SK-N-SH (cell line): ENCODE measurements around the gene LRRC45. TPM values are rescaled to one million over a fixed set of nuclear protein-coding genes. Genes with fewer than 3 reads are reported as not detected.

Experiments used
- CTCF ChIA-PET: fragments of 300-600, 350-600 bp; formaldehyde crosslinking; extraction: SDS; loops from one replicate; lab custom pipeline; 2021; lab: Yijun Ruan, JAX
- POLR2A ChIA-PET: fragments of 350-600 bp; sonication (Branson Sonifier 250); formaldehyde crosslinking; extraction: SDS; loops from one replicate; lab custom pipeline; 2020; ENCODE audit warnings: antibody characterized with exemption, inconsistent platforms; lab: Yijun Ruan, JAX
- DNase-seq: peaks from one replicate; pipeline ENCODE4 v3.0.0; 2012
- H2AFZ ChIP-seq: fragments of 200-600 bp; sonication (generic); 2 replicates; pipeline ENCODE4 v1.8.1; 2016; ENCODE audit warnings: antibody characterized with exemption, mild to moderate bottlenecking, low read depth
- H3F3A ChIP-seq: fragments of 200-600 bp; sonication (generic); replicated peaks from 2 replicates; pipeline ENCODE3; 2016; ENCODE audit warnings: antibody characterized with exemption, mild to moderate bottlenecking; ENCODE audit not compliant: insufficient read depth
- H3K27ac ChIP-seq, 2 experiments: fragments of 200-500 bp in 1 of 2; fragments of 200-600 bp in 1 of 2; sonication (Bioruptor generic) in 1 of 2; sonication (generic), shearing (Covaris generic) in 1 of 2; 2 replicates each; pipeline versions ENCODE4 v1.5.1 to v1.6.1; 2014 to 2016; ENCODE audit warnings: low read depth in 2 of 2, inconsistent platforms in 1 of 2, low read length in 1 of 2, mild to moderate bottlenecking in 1 of 2, mixed read lengths in 1 of 2
- H3K27me3 ChIP-seq: fragments of 200-600 bp; sonication (generic), shearing (Covaris generic); 2 replicates; pipeline ENCODE4 v1.6.1; 2016; ENCODE audit warnings: mixed run types; ENCODE audit not compliant: insufficient read depth
- H3K36me3 ChIP-seq, 2 experiments: fragments of 200-500 bp in 1 of 2; fragments of 200-600 bp in 1 of 2; sonication (Bioruptor generic) in 1 of 2; sonication (generic) in 1 of 2; replicated peaks in 1 of 2; 2 replicates each; pipeline versions ENCODE3 to v1.5.1; 2014 to 2016; ENCODE audit warnings: low read length in 1 of 2, mild to moderate bottlenecking in 1 of 2; ENCODE audit not compliant: insufficient read depth in 2 of 2, control insufficient read depth in 1 of 2
- H3K4me1 ChIP-seq, 2 experiments: fragments of 200-500 bp in 1 of 2; fragments of 200-600 bp in 1 of 2; sonication (Bioruptor generic) in 1 of 2; sonication (generic), shearing (Covaris generic) in 1 of 2; 2 replicates each; pipeline versions ENCODE4 v1.5.1 to v1.6.1; 2014 to 2016; ENCODE audit warnings: low read depth in 1 of 2, low read length in 1 of 2, mixed run types in 1 of 2; ENCODE audit not compliant: insufficient read depth in 2 of 2, control insufficient read depth in 1 of 2
- H3K4me2 ChIP-seq: fragments of 200-600 bp; sonication (generic), shearing (Covaris generic); 2 replicates; pipeline ENCODE4 v1.6.1; 2017; ENCODE audit warnings: mixed run types
- H3K4me3 ChIP-seq, 2 experiments: fragments of 200-500 bp in 1 of 2; fragments of 200-600 bp in 1 of 2; sonication (Bioruptor generic) in 1 of 2; sonication (generic), shearing (Covaris generic) in 1 of 2; 2 replicates each; pipeline versions ENCODE4 v1.5.1 to v1.8.1; 2014 to 2016; ENCODE audit warnings: low read depth in 2 of 2, inconsistent platforms in 1 of 2, low read length in 1 of 2, mild to moderate bottlenecking in 1 of 2, mixed read lengths in 1 of 2, moderate library complexity in 1 of 2
- H3K79me2 ChIP-seq: fragments of 200-600 bp; sonication (generic); 2 replicates; pipeline ENCODE4 v1.8.1; 2017; ENCODE audit warnings: mild to moderate bottlenecking; ENCODE audit not compliant: insufficient read depth
- H3K9ac ChIP-seq: fragments of 200-600 bp; sonication (generic); 2 replicates; pipeline ENCODE4 v1.6.1; 2017; ENCODE audit warnings: mixed run types
- H3K9me2 ChIP-seq: fragments of 200-600 bp; sonication (generic); 2 replicates; pipeline ENCODE4 v1.6.1; 2017; ENCODE audit warnings: mixed run types
- H3K9me3 ChIP-seq: fragments of 200-600 bp; sonication (generic); 2 replicates; pipeline ENCODE4 v1.6.1; 2017; ENCODE audit warnings: mixed run types, mild to moderate bottlenecking, moderate library complexity
- H4K20me1 ChIP-seq: fragments of 200-600 bp; sonication (generic); 2 replicates; pipeline ENCODE4 v1.6.1; 2017; ENCODE audit warnings: mild to moderate bottlenecking, mixed run types; ENCODE audit not compliant: insufficient read depth
- ELF1 ChIP-seq: IDR thresholded peaks from 2 replicates; pipeline ENCODE4 v1.4.0; 2012
- EP300 ChIP-seq, 2 experiments: IDR thresholded peaks; 2 replicates each; pipeline versions ENCODE4 v1.4.0 to v1.6.1; 2012; ENCODE audit warnings: borderline replicate concordance in 1 of 2, low read depth in 1 of 2, low read length in 1 of 2
- EZH2phosphoT487 ChIP-seq: fragments of 200-600 bp; sonication (generic); IDR thresholded peaks from 2 replicates; pipeline ENCODE4 v1.6.1; 2017; ENCODE audit warnings: low read depth, mixed run types, mild to moderate bottlenecking, antibody characterized with exemption, moderate library complexity, borderline replicate concordance
- FOSL2 ChIP-seq: IDR thresholded peaks from 2 replicates; pipeline ENCODE4 v1.4.0; 2012; ENCODE audit warnings: low read depth, mild to moderate bottlenecking, moderate library complexity, borderline replicate concordance
- GATA2 ChIP-seq: sonication (generic); formaldehyde crosslinking; IDR thresholded peaks from 2 replicates; pipeline ENCODE4 v1.5.0; 2020; ENCODE audit warnings: mild to moderate bottlenecking, missing genetic modification reagents
- MAX ChIP-seq: IDR thresholded peaks from 2 replicates; pipeline ENCODE4 v1.4.0; 2012; ENCODE audit warnings: low read depth
- NRF1 ChIP-seq: IDR thresholded peaks from 2 replicates; pipeline ENCODE4 v1.6.1; 2012; ENCODE audit warnings: low read depth, mild to moderate bottlenecking, low read length
- PBX3 ChIP-seq: IDR thresholded peaks from 2 replicates; pipeline ENCODE4; 2012
- POLR2AphosphoS5 ChIP-seq: IDR thresholded peaks from 2 replicates; pipeline ENCODE4 v1.6.1; 2012; ENCODE audit warnings: low read depth, low read length
- RAD21 ChIP-seq: IDR thresholded peaks from 2 replicates; pipeline ENCODE4 v1.6.1; 2012; ENCODE audit warnings: mild to moderate bottlenecking, low read length
- RCOR1 ChIP-seq: fragments of 150-350 bp; IDR thresholded peaks from 2 replicates; pipeline ENCODE4 v1.6.1; 2017; ENCODE audit warnings: antibody characterized with exemption, low read length
- RFX5 ChIP-seq: IDR thresholded peaks from 2 replicates; pipeline ENCODE4 v1.6.1; 2012; ENCODE audit warnings: mild to moderate bottlenecking, improper control_type of control experiment, low read length
- SMC3 ChIP-seq: IDR thresholded peaks from 2 replicates; pipeline ENCODE4 v1.6.1; 2012; ENCODE audit warnings: low read depth, low read length, improper control_type of control experiment
- TAF1 ChIP-seq: IDR thresholded peaks from 2 replicates; pipeline ENCODE4 v1.6.1; 2012; ENCODE audit warnings: low read depth, mild to moderate bottlenecking, low read length, moderate library complexity, borderline replicate concordance
- whole genome bisulfite sequencing: methylation state at CpG from one replicate; pipeline ENCODE4 v1.1.6; 2017; ENCODE audit warnings: low lambda C conversion rate; 5-methylcytosine and 5-hydroxymethylcytosine counted together
- polyA plus RNA-seq, 3 experiments: library from polyadenylated mRNA; depleted of rRNA; stranded (reverse); fragments of >200 nt; gene quantifications; 2 replicates each; pipeline ENCODE4 v1.2.3, GENCODE V29; 2012
- TF ChIP-seq, protein P1 (sequence below): fragments of 150-350 bp; IDR thresholded peaks from 2 replicates; pipeline ENCODE4 v1.6.1; 2017; ENCODE audit warnings: antibody characterized with exemption, low read length, low read depth, borderline replicate concordance
- TF ChIP-seq, protein P2 (sequence below): fragments of 150-350 bp; IDR thresholded peaks from 2 replicates; pipeline ENCODE4 v1.6.1; 2016; ENCODE audit warnings: mild to moderate bottlenecking, low read depth, low read length
- TF ChIP-seq, protein P3 (sequence below): IDR thresholded peaks from 2 replicates; pipeline ENCODE4 v1.4.0; 2012; ENCODE audit warnings: low read depth, borderline replicate concordance

Gene LRRC45
- polyA plus RNA-seq, 1 of the 3 experiments (the other 2 are of a cell fraction) = 31.5 TPM

GRCh38 chr17:82072827-82073226 is 49.7 kb downstream of the LRRC45 start:
- Histone ChIP-seq H3F3A (peaks cover 21% of the 10 kb centered on the region), H3K36me3 (peaks cover 0 to 2% of the 10 kb centered on the region in 2 experiments), H3K9me2 (no peaks in the 10 kb centered on the region), H3K79me2 (no peaks in the 10 kb centered on the region), H3K4me1 (no peaks in the 10 kb centered on the region), H3K27me3 (no peaks in the 10 kb centered on the region), H3K4me2 (no peak overlapping the region), H3K9ac (no peak overlapping the region), H3K9me3 (no peaks in the 10 kb centered on the region), H2AFZ (no peak overlapping the region), H3K4me3 (no peak overlapping the region), H3K27ac (no peak overlapping the region), H4K20me1 (no peaks in the 10 kb centered on the region)
- CTCF ChIA-PET = interaction anchor here (0.7 to 4.1 kb wide), 3 partner anchors 19 to 72 kb away, joined by 3 to 12 read pairs (median 4); partner anchors contain the start of gene DCXR
- TF ChIP-seq, protein P1, sequence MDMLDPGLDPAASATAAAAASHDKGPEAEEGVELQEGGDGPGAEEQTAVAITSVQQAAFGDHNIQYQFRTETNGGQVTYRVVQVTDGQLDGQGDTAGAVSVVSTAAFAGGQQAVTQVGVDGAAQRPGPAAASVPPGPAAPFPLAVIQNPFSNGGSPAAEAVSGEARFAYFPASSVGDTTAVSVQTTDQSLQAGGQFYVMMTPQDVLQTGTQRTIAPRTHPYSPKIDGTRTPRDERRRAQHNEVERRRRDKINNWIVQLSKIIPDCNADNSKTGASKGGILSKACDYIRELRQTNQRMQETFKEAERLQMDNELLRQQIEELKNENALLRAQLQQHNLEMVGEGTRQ = no peak
- no peak for TF ChIP-seq MAX
- TF ChIP-seq, protein P2, sequence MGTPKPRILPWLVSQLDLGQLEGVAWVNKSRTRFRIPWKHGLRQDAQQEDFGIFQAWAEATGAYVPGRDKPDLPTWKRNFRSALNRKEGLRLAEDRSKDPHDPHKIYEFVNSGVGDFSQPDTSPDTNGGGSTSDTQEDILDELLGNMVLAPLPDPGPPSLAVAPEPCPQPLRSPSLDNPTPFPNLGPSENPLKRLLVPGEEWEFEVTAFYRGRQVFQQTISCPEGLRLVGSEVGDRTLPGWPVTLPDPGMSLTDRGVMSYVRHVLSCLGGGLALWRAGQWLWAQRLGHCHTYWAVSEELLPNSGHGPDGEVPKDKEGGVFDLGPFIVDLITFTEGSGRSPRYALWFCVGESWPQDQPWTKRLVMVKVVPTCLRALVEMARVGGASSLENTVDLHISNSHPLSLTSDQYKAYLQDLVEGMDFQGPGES = no peak
- no peak for TF ChIP-seq EP300 (IDR thresholded peaks at IDR 0.05; ENCODE audit: borderline replicate concordance in 1 of 2, low read depth in 1 of 2, low read length in 1 of 2)
- no peak for TF ChIP-seq SMC3
- no peak for TF ChIP-seq FOSL2
- TF ChIP-seq GATA2 (CRISPR knock-in tag) = no peak
- TF ChIP-seq RCOR1 = no peak
- no peak for TF ChIP-seq EZH2phosphoT487
- WGBS = 74% methylated on average over 6 of the region's 6 CpGs
- DNase-seq = no peak
- POLR2A ChIA-PET = interaction anchor here (0.6 to 0.7 kb wide), 2 partner anchors 10 to 371 kb away, joined by 3 read pairs; no protein-coding TSS in a partner anchor

DNA sequence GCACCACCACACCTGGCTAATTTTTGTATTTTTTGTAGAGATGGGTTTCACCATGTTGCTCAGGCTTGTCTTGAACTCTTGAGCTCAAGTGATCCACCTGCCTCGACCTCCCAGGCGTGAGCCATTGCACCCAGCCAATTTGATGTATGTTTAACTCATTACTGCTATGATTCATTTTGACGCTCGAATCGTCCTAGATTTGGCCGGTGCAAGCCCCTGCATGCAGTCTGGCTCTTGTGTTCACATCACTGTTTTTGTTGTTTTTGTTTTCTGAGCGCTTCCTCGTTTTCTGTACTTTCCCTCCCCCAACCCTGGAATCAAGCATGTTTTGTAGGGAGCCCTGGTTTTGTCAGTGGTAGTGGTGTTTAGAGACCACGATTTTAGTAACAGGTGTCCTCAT is 50.3 kb downstream of the LRRC45 start:
- Histone ChIP-seq H3K9me2 (no peaks in the 10 kb centered on the region), H3K27ac (no peak overlapping the region)
- CTCF ChIA-PET = interaction anchor here (1.0 to 4.1 kb wide), 2 partner anchors 20 to 36 kb away, joined by 3 to 12 read pairs; partner anchors contain the start of gene DCXR
- no peak for TF ChIP-seq PBX3
- no peak for TF ChIP-seq RCOR1
- no peak for TF ChIP-seq RFX5
- TF ChIP-seq, protein P2 = no peak
- no peak for TF ChIP-seq POLR2AphosphoS5
- no peak for TF ChIP-seq NRF1
- no peak for TF ChIP-seq TAF1
- no peak for TF ChIP-seq RAD21
- no peak for TF ChIP-seq ELF1
- TF ChIP-seq, protein P3, sequence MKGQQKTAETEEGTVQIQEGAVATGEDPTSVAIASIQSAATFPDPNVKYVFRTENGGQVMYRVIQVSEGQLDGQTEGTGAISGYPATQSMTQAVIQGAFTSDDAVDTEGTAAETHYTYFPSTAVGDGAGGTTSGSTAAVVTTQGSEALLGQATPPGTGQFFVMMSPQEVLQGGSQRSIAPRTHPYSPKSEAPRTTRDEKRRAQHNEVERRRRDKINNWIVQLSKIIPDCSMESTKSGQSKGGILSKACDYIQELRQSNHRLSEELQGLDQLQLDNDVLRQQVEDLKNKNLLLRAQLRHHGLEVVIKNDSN = no peak
- TF ChIP-seq, protein P1 = no peak

More for the DNA sequence above, 50.3 kb downstream of the LRRC45 start:
- Histone ChIP-seq H3K27me3 (no peaks in the 10 kb centered on the region), H3K4me3 (no peak overlapping the region), H3F3A (peaks cover 21% of the 10 kb centered on the region), H3K9ac (no peak overlapping the region), H3K36me3 (peaks cover 5 to 7% of the 10 kb centered on the region in 2 experiments), H3K79me2 (no peaks in the 10 kb centered on the region), H2AFZ (no peak overlapping the region), H4K20me1 (no peaks in the 10 kb centered on the region), H3K4me1 (no peaks in the 10 kb centered on the region), H3K9me3 (no peaks in the 10 kb centered on the region), H3K4me2 (no peak overlapping the region)
- no peak for DNase-seq
- 50% methylated on average over 9 of the region's 9 CpGs for WGBS
- POLR2A ChIA-PET = no interaction called here
